ENCODE measurements around the gene BACE1.

The BACE1 gene

GRCh38 chr11:117289795-117290194 is 26.3 kb downstream of the BACE1 start:
- Histone ChIP-seq H3K36me3 (ENCODE audit: control insufficient read depth, insufficient read depth, low read length) (no peaks in the 10 kb centered on the region), H3K4me1 (no peaks in the 10 kb centered on the region), H3K9ac (no peak overlapping the region), H3K9me3 (ENCODE audit: control insufficient read depth, low read length) (no peaks in the 10 kb centered on the region), H3K79me2 (no peaks in the 10 kb centered on the region), H3K27me3 (ENCODE audit: control insufficient read depth, insufficient read depth, low read length) (no peaks in the 10 kb centered on the region), H3K4me3 (ENCODE audit: low read depth, low read length) (no peak overlapping the region), H3K4me2 (ENCODE audit: low read length) (no peak overlapping the region), H3K27ac (no peak overlapping the region), H2AFZ (no peak overlapping the region)
- TF ChIP-seq CTCF (IDR thresholded peaks at IDR 0.05) = no peak

- Histone ChIP-seq H3K36me3 (ENCODE audit: control insufficient read depth, insufficient read depth, low read length) (no peaks in the 10 kb centered on the region), H3K9ac (no peak overlapping the region), H2AFZ (no peak overlapping the region), H3K4me1 (no peaks in the 10 kb centered on the region), H3K4me3 (ENCODE audit: low read depth, low read length) (no peak overlapping the region), H3K9me3 (ENCODE audit: control insufficient read depth, low read length) (no peaks in the 10 kb centered on the region), H3K4me2 (ENCODE audit: low read length) (no peak overlapping the region), H3K27ac (no peak overlapping the region), H3K27me3 (ENCODE audit: control insufficient read depth, insufficient read depth, low read length) (no peaks in the 10 kb centered on the region), H3K79me2 (no peaks in the 10 kb centered on the region)
- no peak for TF ChIP-seq CTCF (IDR thresholded peaks at IDR 0.05)
These were observed 28.4 kb downstream of the BACE1 start for GRCh38 chr11:117287668-117288067.

GRCh38 chr11:117286588-117286987 is 29.5 kb downstream of the BACE1 start:
- Histone ChIP-seq H3K4me1 (no peaks in the 10 kb centered on the region), H3K4me3 (ENCODE audit: low read depth, low read length) (no peak overlapping the region), H3K27ac (no peak overlapping the region), H3K27me3 (ENCODE audit: control insufficient read depth, insufficient read depth, low read length) (no peaks in the 10 kb centered on the region), H3K4me2 (ENCODE audit: low read length) (no peak overlapping the region), H3K36me3 (ENCODE audit: control insufficient read depth, insufficient read depth, low read length) (no peaks in the 10 kb centered on the region), H3K79me2 (no peaks in the 10 kb centered on the region), H3K9ac (no peak overlapping the region), H3K9me3 (ENCODE audit: control insufficient read depth, low read length) (no peaks in the 10 kb centered on the region), H2AFZ (no peak overlapping the region)
- TF ChIP-seq CTCF (IDR thresholded peaks at IDR 0.05) = no peak

- no peaks in the 10 kb centered on the region for H3K27me3 ChIP-seq (ENCODE audit: control insufficient read depth, insufficient read depth, low read length)
- H2AFZ ChIP-seq = no peak overlapping the region
- TF ChIP-seq CTCF (IDR thresholded peaks at IDR 0.05) = no peak
- no peaks in the 10 kb centered on the region for H3K9me3 ChIP-seq (ENCODE audit: control insufficient read depth, low read length)
- no peak overlapping the region for H3K9ac ChIP-seq
- H3K4me2 ChIP-seq (ENCODE audit: low read length) = no peak overlapping the region
- no peaks in the 10 kb centered on the region for H3K36me3 ChIP-seq (ENCODE audit: control insufficient read depth, insufficient read depth, low read length)
- H3K79me2 ChIP-seq = no peaks in the 10 kb centered on the region
- H3K27ac ChIP-seq = no peak overlapping the region
- H3K4me3 ChIP-seq (ENCODE audit: low read depth, low read length) = no peak overlapping the region
- no peaks in the 10 kb centered on the region for H3K4me1 ChIP-seq
These were observed 32.0 kb downstream of the BACE1 start for GRCh38 chr11:117284053-117284452.

GRCh38 chr11:117282956-117283355 is 33.1 kb downstream of the BACE1 start:
- Histone ChIP-seq H3K9me3 (ENCODE audit: control insufficient read depth, low read length) (no peaks in the 10 kb centered on the region), H3K4me1 (no peaks in the 10 kb centered on the region), H3K79me2 (no peaks in the 10 kb centered on the region), H3K4me3 (ENCODE audit: low read depth, low read length) (no peak overlapping the region), H2AFZ (no peak overlapping the region), H3K9ac (no peak overlapping the region), H3K27me3 (ENCODE audit: control insufficient read depth, insufficient read depth, low read length) (no peaks in the 10 kb centered on the region), H3K27ac (no peak overlapping the region), H3K36me3 (ENCODE audit: control insufficient read depth, insufficient read depth, low read length) (no peaks in the 10 kb centered on the region), H3K4me2 (ENCODE audit: low read length) (no peak overlapping the region)
- TF ChIP-seq CTCF (IDR thresholded peaks at IDR 0.05) = no peak
